MM.1S (cell line): ENCODE measurements around the gene SLC22A3.

ENCODE experiments used
- DNase-seq: peaks from one replicate; pipeline ENCODE4 v3.0.0-alpha.2; 2015
- H2AFZ ChIP-seq: fragments of 300-600 bp; sonication (generic); 2 replicates; pipeline ENCODE4 v1.6.0; 2016; ENCODE audit warnings: antibody characterized with exemption, low read length
- H3F3A ChIP-seq: fragments of 300-600 bp; sonication (generic); 2 replicates; pipeline ENCODE4 v1.6.1; 2016; ENCODE audit warnings: mild to moderate bottlenecking, antibody characterized with exemption, low read length, moderate library complexity, mixed read lengths; ENCODE audit not compliant: insufficient read depth
- H3K27ac ChIP-seq: fragments of 300-600 bp; sonication (generic); 2 replicates; pipeline ENCODE4 v1.5.1; 2016; ENCODE audit warnings: mild to moderate bottlenecking, low read length
- H3K27me3 ChIP-seq: fragments of 300-600 bp; sonication (generic); replicated peaks from 2 replicates; pipeline ENCODE4 v1.6.0; 2016; ENCODE audit warnings: low read length; ENCODE audit not compliant: insufficient read depth
- H3K36me3 ChIP-seq: fragments of 300-600 bp; sonication (generic); replicated peaks from 2 replicates; pipeline ENCODE4 v1.6.1; 2016; ENCODE audit warnings: mild to moderate bottlenecking, low read length, mixed read lengths; ENCODE audit not compliant: insufficient read depth
- H3K4me1 ChIP-seq: fragments of 300-600 bp; sonication (generic); 2 replicates; pipeline ENCODE4 v1.6.1; 2016; ENCODE audit warnings: low read length, mixed read lengths
- H3K4me2 ChIP-seq: fragments of 300-600 bp; sonication (generic); 2 replicates; pipeline ENCODE4 v1.6.0; 2016; ENCODE audit warnings: low read depth, low read length
- H3K4me3 ChIP-seq: fragments of 300-600 bp; sonication (generic); 2 replicates; pipeline ENCODE4 v1.5.1; 2016; ENCODE audit warnings: low read length, mixed read lengths
- H3K79me2 ChIP-seq: fragments of 300-600 bp; sonication (generic); 2 replicates; pipeline ENCODE4 v1.6.1; 2016; ENCODE audit warnings: mixed run types, low read length, mixed read lengths
- H3K9ac ChIP-seq: fragments of 300-600 bp; sonication (generic); 2 replicates; pipeline ENCODE4 v1.6.1; 2016; ENCODE audit warnings: low read length, mixed read lengths
- H3K9me2 ChIP-seq: fragments of 300-600 bp; sonication (generic); replicated peaks from 2 replicates; pipeline ENCODE4 v1.6.1; 2016; ENCODE audit warnings: mild to moderate bottlenecking, low read length, mixed read lengths; ENCODE audit not compliant: insufficient read depth
- H3K9me3 ChIP-seq: fragments of 300-600 bp; sonication (generic); replicated peaks from 2 replicates; pipeline ENCODE4 v1.6.1; 2016; ENCODE audit warnings: mild to moderate bottlenecking, low read length, mixed read lengths; ENCODE audit not compliant: insufficient read depth
- H4K20me1 ChIP-seq: fragments of 300-600 bp; sonication (generic); 2 replicates; pipeline ENCODE4 v1.6.1; 2016; ENCODE audit warnings: mild to moderate bottlenecking, low read length, moderate library complexity, mixed read lengths; ENCODE audit not compliant: insufficient read depth
- CTCF ChIP-seq: fragments of 300-600 bp; sonication (generic); IDR thresholded peaks from 2 replicates; pipeline ENCODE4 v1.5.1; 2016; ENCODE audit warnings: antibody characterized with exemption, low read length, mixed read lengths
- EZH2 ChIP-seq: fragments of 300-600 bp; sonication (generic); optimal IDR thresholded peaks from 2 replicates; pipeline ENCODE3; 2017; ENCODE audit warnings: low read depth, mild to moderate bottlenecking, antibody characterized with exemption, low read length, mixed read lengths
- EZH2phosphoT487 ChIP-seq: fragments of 300-600 bp; sonication (generic); IDR thresholded peaks from 2 replicates; pipeline ENCODE4 v1.6.1; 2018; ENCODE audit warnings: antibody characterized with exemption, low read length

The SLC22A3 gene

GRCh38 chr6:160374836-160375560, 26.8 kb downstream of the SLC22A3 start:
- Histone ChIP-seq H3K27ac (no peak overlapping the region), H3K9ac (no peak overlapping the region), H3K79me2 (no peaks in the 10 kb centered on the region), H2AFZ (no peak overlapping the region), H3K9me3 (no peaks in the 10 kb centered on the region), H3F3A (no peaks in the 10 kb centered on the region), H3K27me3 (no peaks in the 10 kb centered on the region), H3K4me3 (no peak overlapping the region), H4K20me1 (no peaks in the 10 kb centered on the region), H3K4me1 (no peaks in the 10 kb centered on the region), H3K9me2 (no peaks in the 10 kb centered on the region), H3K4me2 (no peak overlapping the region), H3K36me3 (no peaks in the 10 kb centered on the region)
- TF ChIP-seq CTCF (no peak), EZH2 (no peak), EZH2phosphoT487 (no peak)
- DNase-seq = no peak

GRCh38 chr6:160375561-160375949, 27.4 kb downstream of the SLC22A3 start:
- Histone ChIP-seq H2AFZ (no peak overlapping the region), H3K4me2 (no peak overlapping the region), H3K9me3 (no peaks in the 10 kb centered on the region), H3K9me2 (no peaks in the 10 kb centered on the region), H3K36me3 (no peaks in the 10 kb centered on the region), H3K4me3 (no peak overlapping the region), H3K4me1 (no peaks in the 10 kb centered on the region), H4K20me1 (no peaks in the 10 kb centered on the region), H3K27ac (no peak overlapping the region), H3K27me3 (no peaks in the 10 kb centered on the region), H3K79me2 (no peaks in the 10 kb centered on the region), H3F3A (no peaks in the 10 kb centered on the region), H3K9ac (no peak overlapping the region)
- TF ChIP-seq EZH2phosphoT487 = no peak
- no peak for TF ChIP-seq CTCF
- no peak for TF ChIP-seq EZH2
- no peak for DNase-seq

GRCh38 chr6:160376445-160376844, 28.3 kb downstream of the SLC22A3 start:
- H3K4me3 ChIP-seq = no peak overlapping the region
- H3K27me3 ChIP-seq = no peaks in the 10 kb centered on the region
- no peaks in the 10 kb centered on the region for H4K20me1 ChIP-seq
- H3F3A ChIP-seq = no peaks in the 10 kb centered on the region
- H3K9ac ChIP-seq = no peak overlapping the region
- no peak for TF ChIP-seq EZH2phosphoT487
- TF ChIP-seq CTCF = no peak
- no peak for TF ChIP-seq EZH2
- H3K9me2 ChIP-seq = no peaks in the 10 kb centered on the region
- H2AFZ ChIP-seq = no peak overlapping the region
- no peak for DNase-seq
- peaks cover 6% of the 10 kb centered on the region; the same call in 1 of the 2 replicates for H3K4me1 ChIP-seq
- no peak overlapping the region for H3K27ac ChIP-seq
- H3K9me3 ChIP-seq = no peaks in the 10 kb centered on the region
- H3K4me2 ChIP-seq = no peak overlapping the region
- H3K79me2 ChIP-seq = no peaks in the 10 kb centered on the region
- no peaks in the 10 kb centered on the region for H3K36me3 ChIP-seq
